HG02588 (cell line): ENCODE data around the gene KRTAP10-2.
"Not testable (repeated sequence)": the region's sequence is repeated elsewhere in the genome, so short reads cannot be mapped to it uniquely, and the experiment has no call there.

Source experiments
- ATAC-seq: cut with Tn5 transposase; IDR thresholded peaks from one replicate; pipeline ENCODE4 v1.9.1; 2021; ENCODE audit warnings: mild to moderate bottlenecking, moderate library complexity; ENCODE audit not compliant: unreplicated experiment

KRTAP10-2 gene

GRCh38 chr21:44568261-44568660, 17.0 kb upstream of the KRTAP10-2 start:
- no peak for ATAC-seq

- no peak for ATAC-seq
Observed at GRCh38 chr21:44567481-44568171, 16.3 kb upstream of the KRTAP10-2 start.

- ATAC-seq, result no peak
Observed at GRCh38 chr21:44566403-44566802, 15.1 kb upstream of the KRTAP10-2 start.

GRCh38 chr21:44564886-44565598, 13.7 kb upstream of the KRTAP10-2 start:
- no peak for ATAC-seq

GRCh38 chr21:44564099-44564498, 12.8 kb upstream of the KRTAP10-2 start:
- no peak for ATAC-seq

GRCh38 chr21:44558695-44559094, 7.4 kb upstream of the KRTAP10-2 start, which contains the start of gene KRTAP10-3:
TSS of gene KRTAP10-3 (minus strand) at chr21:44558795. CDS start at chr21:44558715, 80 bp downstream.
- no peak for ATAC-seq

GRCh38 chr21:44558329-44558675, 7.0 kb upstream of the KRTAP10-2 start:
- ATAC-seq, result not testable (repeated sequence)

- no peak for ATAC-seq
Observed at GRCh38 chr21:44557491-44558328, 6.4 kb upstream of the KRTAP10-2 start.

GRCh38 chr21:44556879-44557278, 5.6 kb upstream of the KRTAP10-2 start:
- ATAC-seq, result no peak

- no peak for ATAC-seq
Observed at GRCh38 chr21:44555200-44555875, 4.0 kb upstream of the KRTAP10-2 start.

GRCh38 chr21:44552681-44553080, 1.4 kb upstream of the KRTAP10-2 start:
- ATAC-seq, result no peak

- no peak for ATAC-seq
Observed at GRCh38 chr21:44552136-44552535, 831 bp upstream of the KRTAP10-2 start.

- ATAC-seq, result no peak
Observed at GRCh38 chr21:44550807-44551206, 498 bp downstream of the KRTAP10-2 start.

- not testable (repeated sequence) for ATAC-seq
Observed at GRCh38 chr21:44550285-44550684, 1.0 kb downstream of the KRTAP10-2 start.

GRCh38 chr21:44549525-44550211, 1.6 kb downstream of the KRTAP10-2 start:
- no peak for ATAC-seq

- no peak for ATAC-seq
Observed at GRCh38 chr21:44548922-44549321, 2.4 kb downstream of the KRTAP10-2 start.

GRCh38 chr21:44548381-44548780, 2.9 kb downstream of the KRTAP10-2 start:
- no peak for ATAC-seq

- ATAC-seq, result no peak
Observed at GRCh38 chr21:44547656-44548331, 3.5 kb downstream of the KRTAP10-2 start.

GRCh38 chr21:44544566-44544965, 6.7 kb downstream of the KRTAP10-2 start:
- no peak for ATAC-seq

- no peak for ATAC-seq
Observed at GRCh38 chr21:44542716-44543115, 8.6 kb downstream of the KRTAP10-2 start.
